Measurements from ENCODE around the gene SELENOH.

GRCh38 chr11:57761301-57762234, 20.3 kb downstream of the SELENOH start, which contains the start of gene CTNND1:
- TF ChIP-seq CTCF (IDR thresholded peaks at IDR 0.05; ENCODE audit: insufficient read depth, low read depth, low read length) (no peak), EZH2 (IDR thresholded peaks at IDR 0.05; ENCODE audit: insufficient read depth, low read length) (no peak)
